ENCODE measurements around the gene WDR35.

Gene WDR35

GRCh38 chr2:19865151-19865550 is 124.8 kb downstream of the WDR35 start:
- no peak for DNase-seq

GRCh38 chr2:19864381-19864780 is 125.5 kb downstream of the WDR35 start:
- DNase-seq = no peak

- no peak for DNase-seq
These were observed 126.4 kb downstream of the WDR35 start for GRCh38 chr2:19863303-19864041.

- no peak for DNase-seq
These were observed 128.1 kb downstream of the WDR35 start for GRCh38 chr2:19861813-19862212.
